IPS DF 19.7 (cell line): ENCODE results near the gene KEAP1.

Experiments
- DNase-seq: peaks from one replicate; pipeline ENCODE4 v3.0.0-alpha.2; 2013; ENCODE audit warnings: low read depth, low spot score

KEAP1 gene

GRCh38 chr19:10523135-10523636, 20.0 kb upstream of the KEAP1 start:
- DNase-seq: no peak

GRCh38 chr19:10521461-10522171, 18.5 kb upstream of the KEAP1 start:
- DNase-seq: no peak

DNA sequence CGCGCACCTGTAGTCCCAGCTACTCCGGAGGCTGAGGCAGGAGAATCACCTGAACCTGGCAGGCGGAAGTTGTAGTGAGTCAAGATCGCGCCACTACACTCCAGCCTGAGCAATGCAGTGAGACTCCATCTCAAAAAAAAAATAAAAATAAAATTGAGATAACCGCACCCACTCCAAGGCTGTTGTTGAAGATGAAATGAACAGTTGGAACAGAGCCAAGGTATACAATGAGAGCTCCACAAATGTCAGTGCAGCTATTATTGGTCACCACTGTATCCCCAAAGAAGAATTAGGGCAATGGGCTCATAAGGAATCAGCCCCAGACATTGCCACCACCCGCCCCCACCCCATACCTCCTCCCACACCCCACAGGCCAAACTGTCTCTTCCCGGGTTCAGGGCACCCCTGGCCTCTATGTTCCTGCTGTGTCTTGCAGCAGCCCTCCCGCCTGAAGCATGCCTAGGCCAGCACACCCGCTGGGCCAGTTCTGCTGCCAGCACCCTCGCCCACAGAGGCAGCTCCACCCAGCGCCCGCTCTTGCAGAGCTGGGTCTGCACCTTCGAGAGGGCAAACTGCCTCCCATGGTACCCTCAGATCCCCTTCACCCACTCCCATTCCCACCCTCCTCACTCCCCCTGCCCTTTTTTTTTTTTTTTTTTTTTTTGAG, 17.6 kb upstream of the KEAP1 start:
- no peak for DNase-seq

DNA sequence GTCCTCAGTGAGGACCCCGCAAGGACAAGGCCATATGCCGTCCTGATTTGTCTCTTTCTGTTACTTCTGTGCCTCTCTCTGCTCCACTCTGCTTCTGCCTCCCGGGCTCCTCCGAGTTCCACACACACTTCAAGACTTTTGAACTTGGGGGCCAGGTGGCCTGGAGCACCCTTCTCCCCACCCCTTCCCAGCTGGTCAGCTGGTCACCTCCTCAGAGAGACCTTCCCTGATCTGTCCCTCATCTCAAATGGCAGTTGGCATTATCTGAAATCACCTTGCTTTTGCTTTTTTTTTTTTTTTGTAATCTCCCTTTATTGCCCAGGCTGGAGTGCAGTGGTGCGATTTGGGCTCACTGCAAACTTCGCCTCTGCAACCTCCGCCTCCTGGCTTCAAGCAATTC, 16.3 kb upstream of the KEAP1 start:
- DNase-seq: no peak

DNA sequence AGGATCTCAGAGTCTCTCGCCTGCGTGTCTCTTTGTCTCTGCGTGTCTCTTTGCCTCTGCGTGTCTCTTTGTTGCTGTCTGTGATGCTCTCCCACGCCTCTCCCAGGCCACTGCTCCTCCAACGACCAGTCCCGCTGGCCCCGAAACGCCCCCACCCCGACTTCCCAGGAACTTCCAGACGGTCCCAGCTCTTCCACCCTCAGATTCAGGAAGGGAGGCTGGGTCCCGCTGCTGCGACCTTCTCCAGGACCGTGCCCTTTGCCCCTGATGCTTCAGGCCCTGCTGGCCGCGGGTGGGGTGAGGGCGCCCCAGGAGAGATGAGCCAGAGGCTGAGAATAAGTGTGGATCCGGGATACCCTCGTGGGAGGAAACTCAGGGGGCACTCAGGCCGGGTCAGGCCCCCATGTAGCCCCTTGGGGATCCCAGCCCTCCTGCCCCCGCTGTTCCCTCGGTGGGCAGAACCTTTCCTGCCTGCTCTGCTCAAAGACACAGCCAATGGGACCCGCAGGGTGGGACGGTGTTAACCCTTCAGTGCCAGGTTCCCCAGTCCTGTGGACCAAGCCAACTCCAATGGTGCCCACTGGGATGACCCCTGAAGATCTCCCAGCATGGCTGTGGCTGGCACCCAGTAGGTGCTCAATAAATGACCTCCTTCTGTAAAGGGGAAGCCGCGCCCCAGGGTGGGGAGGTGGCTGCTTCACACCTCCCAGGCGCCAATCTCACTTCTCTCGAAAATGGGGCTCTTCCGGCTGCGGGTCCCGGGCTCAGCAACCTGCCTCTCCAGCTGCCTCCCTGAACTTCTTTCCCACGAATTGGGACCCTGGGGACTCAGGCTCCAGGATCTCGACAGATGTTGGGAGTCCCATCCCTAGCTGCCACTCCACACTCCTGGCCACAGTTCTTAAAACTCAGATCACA, 15.5 kb upstream of the KEAP1 start:
- DNase-seq: no peak

DNA sequence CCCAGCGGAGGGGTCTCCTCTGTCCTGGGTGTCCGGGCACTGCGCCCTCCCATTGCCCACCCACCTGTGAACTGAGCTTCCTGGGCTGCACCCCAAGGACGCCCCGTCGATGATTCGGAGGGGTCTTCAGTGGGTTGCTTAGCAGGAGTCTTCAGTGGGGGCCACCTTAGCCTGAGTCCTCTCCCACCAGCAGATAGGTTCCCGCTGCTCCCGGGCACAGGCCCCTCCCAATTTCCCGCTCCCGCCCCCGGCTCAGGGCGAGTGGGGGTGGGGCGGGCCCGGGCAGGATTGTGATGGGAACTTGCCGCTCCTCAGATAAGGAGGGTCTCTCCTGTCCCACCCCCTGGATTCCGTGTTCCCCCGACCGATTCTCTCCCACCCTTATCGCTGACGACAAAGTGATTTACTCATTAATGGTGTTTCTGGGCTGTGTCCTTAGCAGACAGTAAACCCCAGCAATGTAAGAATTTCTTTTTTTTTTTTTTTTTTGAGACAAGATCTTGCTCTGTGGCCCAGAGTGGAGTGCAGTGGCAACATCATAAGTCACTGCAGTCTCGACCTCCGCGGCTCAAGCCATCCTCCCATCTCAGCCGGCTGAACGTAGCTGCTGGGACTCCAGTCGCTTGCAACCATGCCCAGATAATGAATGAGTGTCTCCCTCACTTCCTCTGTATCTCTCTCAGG, 14.7 kb upstream of the KEAP1 start:
- no peak for DNase-seq

DNA sequence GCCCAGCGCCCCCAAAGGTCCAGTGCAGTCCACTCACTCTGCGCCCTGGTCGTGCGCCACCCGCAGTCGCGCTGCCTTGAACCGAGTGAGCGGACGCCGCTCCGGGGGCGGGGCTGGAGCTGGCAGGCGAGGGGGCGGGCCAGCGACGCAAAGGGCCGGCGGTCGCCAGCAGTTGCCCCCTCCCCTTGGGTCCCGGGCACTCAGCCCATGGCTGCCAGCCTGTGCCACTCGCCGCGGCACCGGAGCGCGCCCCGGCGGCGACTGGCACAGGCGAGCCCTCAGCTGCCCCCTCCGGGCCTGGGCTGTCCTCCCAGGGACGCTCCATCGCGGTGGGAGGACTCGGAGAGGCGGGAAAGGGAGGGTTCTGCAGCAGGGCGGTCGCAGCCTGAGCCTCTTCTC, 14.2 kb upstream of the KEAP1 start, which contains the start of gene S1PR5:
Gene S1PR5 (minus strand): TSS at position 87 of the 399 bp plus-strand sequence. CDS start 2,436 bp downstream, outside the sequence.
- no peak for DNase-seq

DNA sequence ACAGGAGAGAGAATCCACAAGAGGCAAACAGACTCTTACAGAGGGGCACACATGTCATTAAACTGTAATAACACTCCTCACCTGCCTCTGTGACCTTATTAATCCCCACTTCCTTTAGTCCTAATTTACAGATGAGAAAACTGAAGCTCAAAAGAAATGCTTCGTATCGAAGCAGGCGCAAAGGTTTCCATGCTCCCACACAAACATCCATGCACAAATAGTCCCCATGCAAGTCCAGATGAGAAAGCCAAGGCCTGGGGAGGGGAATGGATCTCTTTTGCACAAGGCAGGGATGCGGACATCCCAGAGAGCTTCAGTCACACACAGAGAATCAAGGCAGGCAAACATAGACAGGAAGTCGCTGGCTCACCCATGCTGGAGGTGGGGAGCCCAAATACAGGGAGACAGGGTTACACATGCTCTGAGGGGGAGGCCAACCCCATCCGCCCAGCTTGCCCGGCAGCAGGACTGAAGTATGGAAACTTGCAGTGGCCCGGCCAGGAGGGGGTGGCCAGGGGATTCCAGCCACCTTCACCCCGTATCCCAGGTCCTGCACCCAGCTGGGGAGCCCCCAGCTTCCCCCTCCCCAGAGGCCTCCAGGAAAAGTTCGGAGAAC, 13.6 kb upstream of the KEAP1 start:
- DNase-seq: no peak

- no peak for DNase-seq
Observed at GRCh38 chr19:10516064-10516385, 12.9 kb upstream of the KEAP1 start.

- no peak for DNase-seq
Observed at GRCh38 chr19:10514211-10515145, 11.3 kb upstream of the KEAP1 start.

GRCh38 chr19:10513223-10513622, 10.1 kb upstream of the KEAP1 start:
- DNase-seq: no peak

DNA sequence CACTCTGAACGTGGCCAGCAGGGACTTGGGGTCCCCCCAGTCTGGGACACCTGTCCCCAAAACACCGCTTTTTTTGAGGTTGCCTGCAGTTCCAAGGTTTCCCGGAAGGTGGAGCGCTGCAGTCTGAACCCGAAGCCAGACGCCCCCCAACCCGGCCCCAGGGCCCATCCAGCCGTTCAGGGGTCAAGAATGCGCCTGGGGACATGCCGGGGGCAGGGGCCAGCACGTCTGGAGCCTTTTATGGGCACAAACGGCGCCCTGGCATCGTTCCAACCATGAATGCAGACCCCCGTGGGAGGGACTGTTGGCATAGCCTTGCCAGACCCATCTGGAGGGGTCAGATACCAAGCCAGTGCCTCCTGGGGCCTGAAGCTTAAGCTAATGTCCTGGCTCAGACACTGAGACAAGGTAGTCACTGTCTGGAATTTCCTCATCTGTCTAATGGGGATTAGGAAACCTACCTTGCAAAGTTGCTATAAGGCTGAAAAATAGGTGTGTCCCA, 7.2 kb upstream of the KEAP1 start:
- no peak for DNase-seq

DNA sequence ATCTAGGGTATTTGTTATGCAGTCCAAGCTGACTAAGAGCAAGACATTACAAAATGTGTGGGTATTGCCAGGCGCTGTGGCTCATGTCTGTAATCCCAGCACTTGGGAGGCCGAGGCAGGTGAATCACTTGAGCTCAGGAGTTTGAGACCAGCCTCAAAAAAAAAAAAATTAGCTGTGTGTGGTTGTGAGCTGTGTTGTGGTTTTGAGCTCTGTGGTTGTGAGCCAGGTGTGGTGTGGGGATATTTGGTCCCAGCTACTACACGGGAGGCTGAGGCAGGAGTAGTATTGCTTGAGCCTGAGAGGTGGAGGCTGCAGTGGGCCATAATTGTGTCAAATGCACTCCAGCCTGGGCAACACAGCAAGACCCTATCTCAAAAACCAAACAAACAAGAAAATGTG, 5.6 kb upstream of the KEAP1 start:
- DNase-seq: no peak

- no peak for DNase-seq
Observed at GRCh38 chr19:10508036-10508435, 4.9 kb upstream of the KEAP1 start.

- peak; percentile 63 for DNase-seq
Observed at GRCh38 chr19:10505583-10506229, 2.5 kb upstream of the KEAP1 start.

DNA sequence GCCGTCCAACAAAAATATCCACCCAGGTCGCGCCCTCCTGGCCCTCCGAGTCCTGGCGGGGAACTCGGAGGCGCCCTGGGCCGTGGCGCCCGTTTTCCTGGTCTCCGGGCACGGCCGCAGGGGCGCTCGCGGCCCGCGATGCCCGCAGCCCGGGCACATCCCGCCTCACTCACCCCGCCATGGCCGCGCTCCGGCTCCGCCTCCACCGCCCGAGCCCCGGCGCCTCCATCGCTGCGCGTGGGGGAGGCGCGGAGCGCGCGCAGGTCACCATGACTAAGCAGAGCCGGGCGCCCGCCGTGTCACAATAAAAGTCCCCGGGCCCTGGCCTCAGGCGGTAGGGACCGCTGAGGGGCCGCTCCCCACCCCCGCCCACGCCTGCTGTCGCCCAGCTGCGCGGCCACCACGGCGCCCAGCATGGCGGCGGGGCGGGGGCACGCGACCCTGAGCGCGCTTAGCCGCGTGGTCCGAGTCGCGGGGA, 593 bp downstream of the KEAP1 start:
- no peak for DNase-seq

DNA sequence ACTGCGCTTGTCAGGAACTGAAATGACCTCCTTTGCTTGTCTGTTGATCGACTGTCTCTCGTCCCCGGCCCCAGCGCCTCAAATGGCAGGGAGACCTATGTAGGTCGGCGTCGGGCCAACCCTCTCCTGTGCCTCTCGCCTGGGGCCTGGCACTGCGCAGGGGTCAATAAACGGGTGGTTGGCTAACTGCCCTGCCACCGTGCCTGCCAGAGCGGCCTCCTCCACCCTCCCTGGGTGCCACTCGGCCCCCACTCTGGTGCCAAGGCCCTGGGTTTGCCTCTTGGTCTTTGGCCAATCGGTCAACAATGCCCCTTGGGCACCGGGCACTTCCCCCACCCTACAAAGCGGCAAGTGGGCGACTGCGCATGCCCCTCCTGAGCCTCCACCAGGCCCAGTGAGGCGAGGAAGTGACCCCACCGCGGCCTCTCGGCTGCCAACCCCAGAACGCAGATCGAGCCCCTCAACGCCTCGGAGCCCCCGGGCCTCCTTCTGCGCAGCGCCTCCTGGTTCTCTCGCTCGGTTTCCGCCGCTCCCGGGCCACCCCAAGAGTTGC, 1.1 kb downstream of the KEAP1 start:
- no peak for DNase-seq

DNA sequence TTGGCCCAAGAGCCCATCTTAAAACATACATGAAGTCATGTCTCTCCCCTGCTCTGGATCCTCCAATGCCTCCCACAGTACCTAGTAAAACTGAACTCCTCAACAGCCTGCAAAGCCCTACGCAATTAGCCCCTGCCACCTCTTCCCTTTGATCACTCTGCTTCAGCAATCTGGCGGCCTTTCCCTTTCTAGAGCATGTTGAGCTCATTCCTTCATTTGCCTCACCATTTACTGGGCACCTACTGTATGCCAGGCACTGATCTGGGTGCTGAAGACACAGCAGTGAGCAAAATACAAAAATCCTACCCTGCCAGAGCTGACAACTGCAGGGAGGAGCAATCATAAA, 2.9 kb downstream of the KEAP1 start:
- no peak for DNase-seq
